Pancreas (tissue), 10 donors: ENCODE data around the gene ATP9B. TPM values are rescaled to one million over a fixed set of nuclear protein-coding genes. Genes with fewer than 3 reads are reported as not detected.
A peak's percentile ranks its signal among the peaks of the same experiment; 100 is the strongest.

Experiments used
- ATAC-seq, 4 donors: fragments of 200-7000 bp; cut with Tn5 transposase; one replicate each; pipeline versions ENCODE4 v1.8.0 to v1.9.1; 2020; ENCODE audit warnings: mild to moderate bottlenecking in 4 of 4, moderate library complexity in 4 of 4
- DNase-seq, 6 donors: peaks; one replicate each; pipeline ENCODE4 v3.0.0-alpha.2; 2020
- FAIRE-seq: peaks from 2 replicates; lab custom pipeline; 2012; peaks lifted over from hg19 to GRCh38; lab: Jason Lieb, UNC
- H3K27ac ChIP-seq, 4 donors: fragments of 200-600 bp; sonication (generic); 1 replicate in 3 of 4; 2 replicates in 1 of 4; pipeline versions ENCODE4 v1.5.0 to v1.8.0; 2020
- H3K27me3 ChIP-seq, 4 donors: fragments of 200-600 bp; one replicate each; pipeline ENCODE4 v1.8.0; 2021
- H3K36me3 ChIP-seq, 3 donors: fragments of 200-600 bp; sonication (generic) in 1 of 3; one replicate each; pipeline versions ENCODE4 v1.5.0 to v1.8.0; 2020 to 2021
- H3K4me1 ChIP-seq, 3 donors: fragments of 200-600 bp; one replicate each; pipeline ENCODE4 v1.8.0; 2021
- H3K4me3 ChIP-seq, 4 donors: fragments of 200-600 bp; sonication (generic) in 2 of 4; one replicate each; pipeline versions ENCODE4 v1.5.0 to v1.8.0; 2020 to 2021
- H3K9me3 ChIP-seq, 4 donors: fragments of 200-600 bp; one replicate each; pipeline ENCODE4 v1.8.0; 2021
- CTCF ChIP-seq, 4 donors: fragments of 200-600 bp; sonication (generic) in 3 of 4; IDR thresholded peaks; one replicate each; pipeline versions ENCODE4 v1.5.0 to v1.8.0; 2021; ENCODE audit warnings: antibody characterized with exemption in 4 of 4
- WGBS, 2 donors: extraction: QIAGEN DNeasy Blood & Tissue Kit; methylation state at CpG; one replicate each; pipeline ENCODE4 v1.1.7; 2013; 5-methylcytosine and 5-hydroxymethylcytosine counted together
- intact Hi-C, 3 donors: fragments of 100-400 bp; cut with DNase I; formaldehyde crosslinking; loops; one replicate each; pipeline versions ENCODE4 v1.11.1 to v1.14.2; 2022
- polyA plus RNA-seq, 2 donors: library from polyadenylated mRNA; stranded (reverse); fragments of 200-250 nt; gene quantifications; one replicate each; pipeline ENCODE4 v1.2.3, GENCODE V29; 2013
- total RNA-seq, 6 donors: library from RNA; stranded (reverse); fragmentation: NEBNext Ultra II Directional in 4 of 6; extraction: Animal tissue kit (Norgen Biotek cat#: 25700) in 4 of 6; gene quantifications; one replicate each; pipeline versions ENCODE4 v1.2.1 to v1.2.4, GENCODE V29; 2021 to 2023
- donor health status: healthy with polysubstance abuse.
- donor health status: DM: no; HTN: no; CAD: no; lungs with moderate emphysema.
- donor health status: DM: no; HTN: no; CAD: no.
- donor health status: control.
- donor health status: control.
- donor health status: Bipolar disorder and iron deficiency.
- donor health status: DM: yes; HTN: yes; CAD: no.
- donor health status: DM: no; HTN: no; CAD: no.
- donor health status: DM: no; HTN: no; CAD: no.
- donor health status: DM: yes; HTN: yes; CAD: no.

Gene ATP9B
- total and polyA plus RNA-seq, 8 donors: 10.2 to 19.0 (median 15.5) TPM

DNA sequence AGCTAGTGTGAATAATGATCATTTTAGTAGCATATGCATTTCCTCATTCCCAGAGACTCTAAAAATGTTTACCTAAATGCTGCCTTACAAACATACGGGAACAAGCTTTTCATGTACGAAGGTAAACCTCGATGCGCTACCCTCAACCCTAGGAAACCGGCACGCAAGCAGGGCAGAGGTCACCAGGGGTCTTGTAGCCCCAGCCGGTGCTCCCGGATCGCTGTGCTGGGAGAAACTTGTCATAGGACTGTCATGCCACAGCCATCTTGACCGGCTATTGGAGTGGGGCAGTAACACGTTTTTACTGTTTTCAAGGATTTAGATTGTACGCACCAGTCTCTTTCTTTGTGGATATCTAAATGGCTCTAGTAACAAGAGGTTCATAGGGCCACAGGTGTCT is 291.7 kb downstream of the ATP9B start:
- ATAC-seq (no peak), DNase-seq (no peak), FAIRE-seq (no peak)
- WGBS, 2 donors: 92 to 94% methylated on average over 12 of the region's 12 CpGs
- H3K4me3 ChIP-seq: no peak overlapping the region
- no peaks in the 10 kb centered on the region for H3K9me3 ChIP-seq
- H3K27me3 ChIP-seq: no peaks in the 10 kb centered on the region
- H3K36me3 ChIP-seq: peaks cover 0 to 23% (median 0%) of the 10 kb centered on the region in 3 donors
- intact Hi-C loops: no loop called here
- TF ChIP-seq CTCF (IDR thresholded peaks at IDR 0.05): no peak
- no peak overlapping the region for H3K27ac ChIP-seq
- no peaks in the 10 kb centered on the region for H3K4me1 ChIP-seq

GRCh38 chr18:79361766-79362522 is 292.8 kb downstream of the ATP9B start:
- no peak overlapping the region for H3K27ac ChIP-seq
- no peaks in the 10 kb centered on the region for H3K9me3 ChIP-seq
- H3K4me1 ChIP-seq: no peaks in the 10 kb centered on the region
- H3K27me3 ChIP-seq: no peaks in the 10 kb centered on the region
- intact Hi-C loops: no loop called here
- ATAC-seq (no peak), FAIRE-seq (no peak), DNase-seq (no peak)
- peaks cover 0 to 23% (median 0%) of the 10 kb centered on the region in 3 donors for H3K36me3 ChIP-seq
- 91 to 92% methylated on average over 20 of the region's 20 CpGs for WGBS, 2 donors
- TF ChIP-seq CTCF (IDR thresholded peaks at IDR 0.05): no peak
- H3K4me3 ChIP-seq: no peak overlapping the region

DNA sequence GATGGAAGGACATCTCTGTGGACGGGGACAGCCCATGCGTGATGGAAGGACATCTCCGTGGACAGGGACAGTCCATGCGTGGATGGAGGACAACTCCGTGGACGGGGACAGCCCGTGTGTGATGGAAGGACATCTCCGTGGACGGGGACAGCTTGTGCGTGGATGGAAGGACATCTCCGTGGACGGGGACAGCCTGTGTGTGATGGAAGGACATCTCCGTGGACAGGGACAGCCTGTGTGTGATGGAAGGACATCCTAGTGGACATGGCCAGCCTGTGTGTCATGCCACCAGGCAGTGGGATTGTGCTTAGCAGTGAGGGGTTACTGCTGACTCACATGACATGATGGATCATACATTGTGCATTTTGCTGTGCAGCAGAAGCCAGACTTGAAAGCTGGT is 296.5 kb downstream of the ATP9B start:
- WGBS, 2 donors: 93 to 98% methylated on average over 13 of the region's 13 CpGs
- Histone ChIP-seq H3K4me1 (no peaks in the 10 kb centered on the region), H3K9me3 (no peaks in the 10 kb centered on the region), H3K36me3 (peaks cover 0 to 16% (median 0%) of the 10 kb centered on the region in 3 donors), H3K27me3 (no peaks in the 10 kb centered on the region), H3K4me3 (no peak overlapping the region), H3K27ac (no peak overlapping the region)
- ATAC-seq: no peak
- intact Hi-C loops: no loop called here
- peak in 1 of 6 donors; percentile 28 for DNase-seq
- FAIRE-seq: no peak
- TF ChIP-seq CTCF (IDR thresholded peaks at IDR 0.05): no peak

DNA sequence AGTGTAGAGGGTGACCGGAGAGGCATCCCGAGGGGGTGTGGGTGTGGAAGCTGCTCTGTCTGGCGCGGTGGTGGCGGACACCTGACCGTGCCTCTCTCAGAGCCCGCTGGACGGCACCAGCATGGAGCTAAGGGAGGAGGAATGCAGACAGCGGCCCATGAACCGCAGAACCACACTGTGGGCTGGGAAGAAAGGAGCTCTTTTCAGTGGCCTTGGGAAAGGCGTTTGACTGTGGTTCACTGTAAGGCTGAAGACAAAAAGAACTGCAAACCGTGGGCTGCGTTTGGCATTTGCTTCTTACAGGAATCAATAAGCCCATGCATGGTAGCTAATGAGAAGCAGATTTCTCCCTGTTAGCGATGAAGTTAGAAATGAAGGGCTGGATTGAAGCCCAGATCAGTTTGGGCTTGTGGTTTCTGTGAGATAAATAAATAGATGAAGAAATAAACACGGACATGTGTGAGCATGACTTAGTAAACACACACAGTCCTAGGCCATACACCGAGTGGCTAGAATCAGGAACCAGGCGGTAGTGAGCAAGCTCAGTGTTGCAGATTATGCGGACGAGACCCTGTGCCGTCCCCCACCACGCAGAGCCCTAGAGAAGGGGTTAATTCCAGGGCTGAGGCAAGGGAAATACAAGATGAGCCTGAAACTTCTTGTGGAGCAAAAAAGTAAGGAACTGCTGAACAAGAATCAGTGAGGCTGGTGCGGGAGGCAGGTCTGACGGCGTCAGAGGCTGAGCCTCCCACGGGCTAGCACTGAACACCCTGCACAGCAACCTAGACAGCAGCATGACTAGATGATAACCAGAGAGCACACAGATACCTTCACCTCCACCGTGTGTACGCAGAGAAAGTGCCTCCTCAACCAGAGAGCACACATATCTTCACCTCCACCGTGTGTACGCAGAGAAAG is 297.2 kb downstream of the ATP9B start:
- TF ChIP-seq CTCF (IDR thresholded peaks at IDR 0.05): no peak
- FAIRE-seq (no peak), ATAC-seq (no peak), DNase-seq (no peak)
- Histone ChIP-seq H3K27me3 (no peaks in the 10 kb centered on the region), H3K27ac (no peak overlapping the region), H3K4me1 (no peaks in the 10 kb centered on the region), H3K36me3 (peaks cover 0 to 9% (median 0%) of the 10 kb centered on the region in 3 donors), H3K9me3 (no peaks in the 10 kb centered on the region), H3K4me3 (no peak overlapping the region)
- intact Hi-C loops: no loop called here
- 84 to 86% methylated on average over 29 of the region's 29 CpGs for WGBS, 2 donors
